GM12864 (cell line): Measurements from ENCODE around the gene TBX4.
"Not testable (repeated sequence)": the region's sequence is repeated elsewhere in the genome, so short reads cannot be mapped to it uniquely, and the experiment has no call there.

ENCODE experiments used
- DNase-seq: peaks from one replicate; pipeline ENCODE4 v3.0.0-alpha.2; 2011; ENCODE audit warnings: low read depth
- H3K4me3 ChIP-seq: 2 replicates; pipeline ENCODE4 v1.5.1; 2011; ENCODE audit warnings: mild to moderate bottlenecking, low read depth, low read length, control low read depth
- CTCF ChIP-seq: IDR thresholded peaks from 2 replicates; pipeline ENCODE4 v1.5.1; 2011; ENCODE audit warnings: low read depth, mild to moderate bottlenecking, moderate library complexity, low read length, control low read depth, inconsistent platforms; ENCODE audit errors: missing control alignments

TBX4 gene

GRCh38 chr17:61487989-61488595 lies 35.9 kb downstream of the TBX4 start:
- TF ChIP-seq CTCF = no peak
- H3K4me3 ChIP-seq = no peak overlapping the region
- DNase-seq = no peak

GRCh38 chr17:61488878-61489718 lies 36.9 kb downstream of the TBX4 start:
- H3K4me3 ChIP-seq = no peak overlapping the region
- no peak for DNase-seq
- TF ChIP-seq CTCF = no peak

GRCh38 chr17:61489719-61490490 lies 37.7 kb downstream of the TBX4 start:
- H3K4me3 ChIP-seq = no peak overlapping the region

GRCh38 chr17:61490540-61490975 lies 38.3 kb downstream of the TBX4 start:
- no peak overlapping the region for H3K4me3 ChIP-seq
- DNase-seq = no peak
- TF ChIP-seq CTCF = no peak

More at GRCh38 chr17:61489719-61490490, 37.7 kb downstream of the TBX4 start:
- TF ChIP-seq CTCF = no peak
- no peak for DNase-seq

- no peak overlapping the region for H3K4me3 ChIP-seq
- no peak for TF ChIP-seq CTCF
- DNase-seq = no peak
These were observed 39.8 kb downstream of the TBX4 start for GRCh38 chr17:61491981-61492380.

GRCh38 chr17:61492759-61493526 lies 40.7 kb downstream of the TBX4 start:
- H3K4me3 ChIP-seq = no peak overlapping the region
- no peak for TF ChIP-seq CTCF
- no peak for DNase-seq

- DNase-seq, H3K4me3 ChIP-seq: not testable (repeated sequence)
These were observed 41.7 kb downstream of the TBX4 start for GRCh38 chr17:61493830-61494324.
